Muscle of leg (tissue), 11 donors: Measurements from ENCODE around the gene ASB16. TPM values are rescaled to one million over a fixed set of nuclear protein-coding genes. Genes with fewer than 3 reads are reported as not detected.
"Not testable (repeated sequence)": the region's sequence is repeated elsewhere in the genome, so short reads cannot be mapped to it uniquely, and the experiment has no call there.

Experiments
- DNase-seq: peaks from one replicate; pipeline ENCODE4 v3.0.0; 2013
- H3K27ac ChIP-seq: one replicate; pipeline ENCODE4 v1.5.1; 2013; ENCODE audit warnings: mild to moderate bottlenecking, low read length, control low read depth
- H3K27me3 ChIP-seq: one replicate; pipeline ENCODE4 v1.6.1; 2013; ENCODE audit warnings: low read length; ENCODE audit not compliant: control insufficient read depth, insufficient read depth
- H3K36me3 ChIP-seq: one replicate; pipeline ENCODE4 v1.6.1; 2013; ENCODE audit warnings: low read length; ENCODE audit not compliant: control insufficient read depth, insufficient read depth
- H3K4me1 ChIP-seq: one replicate; pipeline ENCODE4 v1.6.1; 2013; ENCODE audit warnings: low read length; ENCODE audit not compliant: control insufficient read depth, insufficient read depth
- H3K4me3 ChIP-seq: one replicate; pipeline ENCODE4 v1.5.1; 2013; ENCODE audit warnings: low read length, control low read depth
- H3K9me3 ChIP-seq: replicated peaks from 2 replicates; pipeline ENCODE4 v1.6.1; 2013; ENCODE audit warnings: low read depth, low read length; ENCODE audit not compliant: control insufficient read depth
- WGBS: methylation state at CpG from one replicate; pipeline ENCODE4 v1.1.5; 2013; ENCODE audit warnings: missing lambda C conversion rate; ENCODE audit not compliant: insufficient coverage; 5-methylcytosine and 5-hydroxymethylcytosine counted together
- polyA plus RNA-seq, 8 donors: library from polyadenylated mRNA; unstranded; fragments of 120-200 nt; gene quantifications; one replicate each; pipeline versions ENCODE4 v1.2.1 to v1.2.3, GENCODE V29; 2013; ENCODE audit warnings: inconsistent platforms in 1 of 8, low replicate concordance in 1 of 8; ENCODE audit not compliant: insufficient read length in 8 of 8, insufficient read depth in 1 of 8
- total RNA-seq: library from RNA; stranded (reverse); fragments of 120-200 nt; gene quantifications from one replicate; pipeline ENCODE4 v1.2.4, GENCODE V29; 2013

The ASB16 gene
- total and polyA plus RNA-seq, 9 donors: 3.3 to 17.9 (median 11.5) TPM

DNA sequence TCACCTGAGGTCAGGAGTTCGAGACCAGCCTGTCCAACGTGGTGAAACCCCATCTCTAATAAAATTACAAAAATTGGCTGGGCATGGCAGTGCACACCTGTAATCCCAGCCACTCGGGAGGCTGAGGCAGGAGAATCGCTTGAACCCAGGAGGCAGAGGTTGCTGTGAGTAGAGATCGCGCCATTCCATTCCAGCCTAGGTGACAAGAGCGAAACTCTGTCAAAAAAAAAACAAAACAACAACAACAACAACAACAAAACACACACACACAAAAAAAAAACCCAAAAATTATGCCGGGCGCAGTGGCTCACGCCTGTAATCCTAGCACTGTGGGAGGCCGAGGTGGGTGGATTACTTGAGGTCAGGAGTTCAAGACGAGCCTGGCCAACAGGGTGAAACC, 39.1 kb upstream of the ASB16 start:
- WGBS: 100% methylated on average over 2 of the region's 12 CpGs
- not testable (repeated sequence) for H3K4me3 ChIP-seq, H3K4me1 ChIP-seq, H3K36me3 ChIP-seq, H3K27ac ChIP-seq, H3K27me3 ChIP-seq, H3K9me3 ChIP-seq, DNase-seq

DNA sequence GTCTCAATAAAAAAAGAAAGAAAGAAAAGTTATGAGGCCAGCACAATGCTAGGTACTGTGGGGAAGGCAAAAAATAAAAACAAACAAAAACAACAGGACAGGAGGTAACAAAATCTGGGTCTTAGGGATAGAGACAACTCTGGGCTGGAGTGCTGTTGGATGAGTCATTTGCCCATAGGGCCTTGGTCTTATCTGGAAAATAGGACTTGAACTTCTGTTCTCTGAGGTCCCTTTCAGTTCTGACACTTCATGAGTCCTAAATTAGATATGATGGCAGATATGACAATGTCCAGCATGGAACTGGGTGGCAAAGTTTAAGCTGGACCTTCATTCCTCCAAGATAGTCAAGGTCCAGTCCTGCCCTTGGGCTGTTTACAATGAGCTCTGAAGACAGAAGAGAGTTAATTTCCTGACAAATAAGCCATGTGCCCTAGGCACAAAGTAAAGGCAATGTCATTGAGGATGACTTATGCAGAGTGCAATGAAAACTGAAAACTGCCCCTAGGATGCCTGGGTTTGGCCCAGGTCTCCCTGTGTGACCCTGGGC, 38.2 kb upstream of the ASB16 start:
- Histone ChIP-seq H3K4me3 (no peak overlapping the region), H3K27ac (no peak overlapping the region)

DNA sequence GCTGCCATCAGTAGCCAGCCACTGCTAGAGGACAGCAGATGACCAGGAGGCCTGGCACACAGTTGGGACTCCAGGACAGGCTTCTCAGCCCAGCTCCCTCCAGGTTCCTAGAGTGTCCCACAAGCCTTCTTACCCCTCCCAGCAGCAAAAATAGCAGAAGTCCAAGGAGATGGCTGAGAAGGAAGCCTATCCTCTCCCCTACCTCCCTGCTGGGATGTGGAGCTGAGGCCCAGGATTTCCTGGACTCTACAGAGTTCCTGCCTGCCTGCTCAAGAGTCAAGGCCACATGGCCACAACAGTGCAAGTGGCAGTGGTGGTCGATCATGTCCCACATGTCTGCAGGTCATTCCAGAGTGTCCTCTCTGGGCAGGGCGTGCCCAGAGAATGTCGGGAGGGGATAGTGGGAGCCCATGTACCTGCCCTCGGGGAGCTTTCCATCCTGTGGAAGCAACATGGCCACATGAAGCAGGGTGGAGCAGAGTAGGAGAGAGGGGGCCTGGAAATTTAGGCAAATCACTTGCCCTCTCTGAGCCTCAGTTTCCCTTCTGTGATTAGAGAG, 36.5 kb upstream of the ASB16 start:
- Histone ChIP-seq H3K4me1 (peaks cover 7% of the 10 kb centered on the region), H3K27ac (no peak overlapping the region), H3K36me3 (no peaks in the 10 kb centered on the region), H3K9me3 (no peaks in the 10 kb centered on the region), H3K4me3 (no peak overlapping the region), H3K27me3 (peaks cover 4% of the 10 kb centered on the region)
- WGBS: 90% methylated on average over 4 of the region's 4 CpGs
- no peak for DNase-seq

More for the DNA sequence above, 38.2 kb upstream of the ASB16 start:
- no peaks in the 10 kb centered on the region for H3K36me3 ChIP-seq
- H3K27me3 ChIP-seq: no peaks in the 10 kb centered on the region
- H3K4me1 ChIP-seq: no peaks in the 10 kb centered on the region
- no peaks in the 10 kb centered on the region for H3K9me3 ChIP-seq
- DNase-seq: no peak

DNA sequence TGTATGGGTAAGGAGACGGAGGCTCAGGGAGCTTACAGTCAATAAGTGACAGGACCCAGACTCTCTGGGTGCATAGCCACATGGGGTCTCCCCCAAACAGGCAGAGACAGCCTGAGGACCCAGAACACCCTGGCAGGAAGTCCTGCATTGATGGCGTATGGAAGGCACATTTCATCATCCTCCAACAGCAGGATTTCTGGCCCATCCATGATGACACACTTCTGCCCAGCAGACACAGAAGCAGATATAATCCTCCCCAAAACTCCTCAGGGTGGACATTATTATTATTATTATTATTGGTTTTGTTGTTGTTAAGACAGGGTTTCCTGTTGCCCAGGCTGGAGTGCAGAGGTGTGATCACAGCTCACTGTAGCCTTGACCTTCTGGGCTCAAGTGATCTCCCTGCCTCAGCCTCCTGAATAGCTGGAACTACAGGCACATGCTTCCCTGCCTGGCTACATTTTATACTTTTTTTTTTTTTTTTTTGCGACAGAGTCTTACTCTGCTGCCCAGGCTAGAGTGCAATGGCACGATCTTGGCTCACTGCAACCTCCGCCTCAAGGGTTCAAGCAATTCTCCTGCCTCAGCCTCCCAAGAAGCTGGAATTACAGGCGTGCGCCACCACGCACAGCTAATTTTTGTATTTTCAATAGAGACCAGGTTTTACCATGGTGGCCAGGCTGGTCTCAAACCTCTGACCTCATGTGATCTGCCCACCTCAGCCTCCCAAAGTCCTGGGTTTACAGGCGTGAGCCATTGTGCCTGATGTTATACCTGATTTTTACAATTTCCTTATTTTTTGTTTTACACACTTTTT, 35.5 kb upstream of the ASB16 start:
- Histone ChIP-seq H3K4me1 (peaks cover 7% of the 10 kb centered on the region), H3K36me3 (no peaks in the 10 kb centered on the region), H3K9me3 (no peaks in the 10 kb centered on the region), H3K27me3 (peaks cover 4% of the 10 kb centered on the region), H3K27ac (no peak overlapping the region), H3K4me3 (no peak overlapping the region)
- no peak for DNase-seq
- 85% methylated on average over 5 of the region's 9 CpGs for WGBS

DNA sequence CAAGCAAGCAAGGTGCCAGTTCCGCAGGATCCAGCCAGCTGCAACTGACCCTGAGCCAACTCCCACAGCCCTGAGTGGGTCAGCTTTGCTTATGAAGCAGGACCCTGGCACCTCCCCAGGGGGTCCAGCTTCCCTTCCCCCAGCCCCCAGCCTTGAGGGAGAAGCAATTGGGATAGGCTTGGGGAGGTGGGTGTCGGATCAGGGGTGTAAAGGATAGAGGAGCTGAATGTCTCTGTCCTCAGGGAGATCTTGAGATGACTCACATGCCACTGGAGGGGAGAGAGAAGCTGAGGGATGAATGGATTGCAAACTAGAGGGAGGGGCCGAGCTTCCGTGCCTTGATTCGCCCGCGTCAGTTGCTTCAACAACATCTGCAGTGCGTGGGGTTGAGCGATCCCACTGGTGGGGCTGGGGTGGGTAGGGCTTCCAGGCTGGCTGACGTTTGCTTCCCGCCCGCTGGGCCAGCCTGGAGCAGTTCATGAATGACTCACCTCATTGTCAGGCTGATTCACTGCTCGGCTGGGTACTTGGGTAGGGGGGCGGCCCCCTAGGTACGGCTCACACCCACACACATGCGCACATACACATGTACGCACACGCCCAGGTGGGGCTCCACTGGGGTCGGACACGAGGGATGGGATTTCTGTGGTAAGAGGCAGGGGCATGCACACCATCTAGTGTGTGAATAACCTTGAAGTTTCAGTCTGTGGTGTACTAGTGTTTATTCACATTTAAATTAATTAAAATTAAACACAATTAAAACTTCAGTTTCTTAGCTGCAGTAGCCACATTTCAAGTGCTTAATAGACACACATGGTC, 32.4 kb upstream of the ASB16 start:
- Histone ChIP-seq H3K27me3 (peaks cover 4% of the 10 kb centered on the region), H3K4me3 (no peak overlapping the region), H3K36me3 (no peaks in the 10 kb centered on the region), H3K27ac (no peak overlapping the region), H3K4me1 (peaks cover 19% of the 10 kb centered on the region), H3K9me3 (no peaks in the 10 kb centered on the region)
- 5% methylated on average over 9 of the region's 20 CpGs for WGBS
- peak; percentile 77 for DNase-seq

DNA sequence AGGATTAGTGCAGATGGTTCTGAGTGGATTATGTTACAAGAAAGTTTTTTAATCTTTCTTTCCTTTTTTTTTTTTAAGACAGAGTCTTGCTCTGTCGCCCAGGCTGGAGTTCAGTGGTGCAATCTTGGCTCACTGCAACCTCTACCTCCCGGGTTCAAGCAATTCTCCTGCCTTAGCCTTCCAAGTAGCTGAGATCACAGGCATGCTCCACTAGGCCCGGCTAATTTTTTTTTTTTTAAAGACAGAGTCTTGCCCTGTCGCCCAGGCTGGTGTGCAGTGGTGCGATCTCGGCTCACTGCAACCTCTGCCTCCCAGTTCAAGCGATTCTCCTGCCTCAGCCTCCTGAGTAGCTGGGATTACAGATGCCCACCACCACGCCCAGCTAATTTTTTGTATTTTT, 26.6 kb upstream of the ASB16 start:
- Histone ChIP-seq H3K4me1 (peaks cover 11% of the 10 kb centered on the region), H3K36me3 (peaks cover 20% of the 10 kb centered on the region)
- not testable (repeated sequence) for DNase-seq, H3K27ac ChIP-seq, H3K4me3 ChIP-seq, H3K27me3 ChIP-seq, H3K9me3 ChIP-seq
- 84% methylated on average over 5 of the region's 8 CpGs for WGBS

DNA sequence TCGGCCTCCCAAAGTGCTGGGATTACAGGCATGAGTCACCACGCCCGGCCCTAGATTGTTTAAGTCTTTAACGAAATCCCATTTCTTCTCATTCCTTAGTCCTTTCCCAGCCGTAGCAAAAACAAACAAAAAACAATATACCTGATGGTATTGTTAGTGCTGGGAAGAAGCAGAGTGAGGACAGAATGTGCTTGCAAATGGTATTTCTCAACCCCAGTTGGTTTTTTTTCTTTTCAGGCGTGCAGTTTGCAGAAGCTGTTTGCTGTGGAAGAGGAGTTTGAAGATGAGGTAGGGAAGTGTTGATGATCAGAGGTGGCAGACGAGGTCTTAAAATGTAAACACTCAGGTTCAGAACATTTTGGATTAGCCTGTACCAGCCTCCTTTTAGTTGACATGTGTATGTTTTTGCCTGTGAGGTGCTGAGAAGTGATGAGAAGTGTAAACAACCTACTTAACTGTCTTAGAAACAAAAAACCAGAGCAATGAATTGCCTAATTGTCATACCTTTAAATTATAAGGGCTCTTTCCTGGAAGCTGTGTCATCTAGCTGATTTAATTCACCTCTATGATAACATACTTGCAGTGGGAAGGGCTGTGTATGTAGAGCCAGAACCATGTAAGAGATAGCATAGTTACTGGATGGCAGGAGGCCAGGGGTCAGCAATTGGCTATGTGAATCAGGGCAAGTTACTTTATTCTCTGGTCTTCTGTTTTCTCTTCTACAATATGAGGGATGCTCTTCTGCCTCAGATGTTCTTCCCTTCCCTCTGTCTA, 25.4 kb upstream of the ASB16 start:
- Histone ChIP-seq H3K27me3 (no peaks in the 10 kb centered on the region), H3K27ac (no peak overlapping the region), H3K9me3 (no peaks in the 10 kb centered on the region), H3K4me1 (peaks cover 11% of the 10 kb centered on the region), H3K36me3 (peaks cover 20% of the 10 kb centered on the region), H3K4me3 (no peak overlapping the region)
- WGBS: 95% methylated on average over 4 of the region's 7 CpGs
- no peak for DNase-seq

DNA sequence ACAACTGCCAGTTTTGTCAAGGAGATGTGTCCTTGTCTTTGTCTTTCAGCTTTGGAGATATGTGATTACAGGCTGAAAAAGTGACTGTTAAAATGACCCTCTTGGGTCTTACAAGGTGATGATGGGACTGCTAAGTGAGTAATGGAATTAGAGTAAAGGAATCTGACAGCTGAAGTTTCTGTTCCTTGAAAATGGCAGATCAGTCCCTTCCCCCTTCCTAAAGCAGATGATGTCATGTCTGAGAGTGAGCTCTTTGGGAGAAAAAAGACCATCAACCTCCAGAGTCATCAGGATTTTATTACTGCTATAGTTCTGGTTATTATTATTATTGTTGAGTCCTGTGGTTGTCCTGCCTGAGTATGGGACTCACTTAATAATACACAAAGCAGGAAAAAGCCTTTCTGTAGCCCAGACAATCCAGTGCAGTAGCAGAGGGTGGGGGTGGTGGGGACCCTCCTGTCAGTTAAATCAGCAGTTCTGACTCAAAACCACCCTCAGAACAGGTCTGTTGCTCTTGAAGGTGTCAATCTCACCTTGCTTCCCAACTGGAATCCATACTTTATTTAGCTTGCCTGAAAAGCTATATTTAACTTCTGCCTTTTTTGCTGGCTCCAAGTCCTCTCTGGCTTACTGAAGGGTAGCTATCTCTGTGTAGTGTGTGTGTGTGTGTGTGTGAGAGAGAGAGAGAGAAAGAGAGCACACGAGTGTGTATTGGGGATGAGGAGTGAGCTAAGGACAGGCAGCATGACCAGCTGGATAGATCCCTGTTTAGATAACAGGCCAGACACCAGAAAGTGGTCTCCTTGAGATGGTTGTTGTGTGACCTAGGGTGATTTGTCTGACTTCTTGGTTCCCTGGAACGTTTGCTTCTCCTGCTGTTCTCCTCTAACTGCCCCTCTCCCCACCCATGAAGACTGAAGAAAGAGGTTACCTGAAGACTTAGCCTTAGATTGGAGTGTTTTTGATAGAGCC, 23.8 kb upstream of the ASB16 start:
- peaks cover 9% of the 10 kb centered on the region for H3K4me1 ChIP-seq
- H3K27me3 ChIP-seq: no peaks in the 10 kb centered on the region
- H3K36me3 ChIP-seq: peaks cover 20% of the 10 kb centered on the region
- no peak for DNase-seq
- no peaks in the 10 kb centered on the region for H3K9me3 ChIP-seq
- H3K27ac ChIP-seq: no peak overlapping the region
- 44% methylated on average over 1 of the region's 2 CpGs for WGBS
- no peak overlapping the region for H3K4me3 ChIP-seq

DNA sequence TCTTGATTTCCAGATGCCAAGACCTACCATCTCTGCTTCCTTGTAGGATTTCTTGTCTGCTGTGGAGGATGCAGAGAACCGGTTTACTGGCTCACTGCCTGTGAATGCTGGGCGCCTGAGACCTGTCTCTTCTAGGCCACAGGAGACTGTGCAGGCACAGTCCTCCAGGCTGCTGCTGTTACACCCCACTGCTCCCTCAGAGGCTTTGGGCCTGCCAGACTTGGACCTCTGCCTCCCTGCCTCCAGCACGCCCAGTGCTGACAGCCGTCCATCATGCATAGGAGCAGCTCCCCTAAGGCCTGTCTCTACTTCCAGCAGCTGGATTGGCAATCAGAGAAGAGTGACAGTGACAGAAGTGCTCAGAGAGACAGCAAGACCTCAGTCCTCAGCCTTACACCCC, 22.7 kb upstream of the ASB16 start:
- peaks cover 1% of the 10 kb centered on the region for H3K4me1 ChIP-seq
- peaks cover 20% of the 10 kb centered on the region for H3K36me3 ChIP-seq
- no peak overlapping the region for H3K4me3 ChIP-seq
- DNase-seq: no peak
- H3K27me3 ChIP-seq: no peaks in the 10 kb centered on the region
- H3K9me3 ChIP-seq: no peaks in the 10 kb centered on the region
- no CpG with 5 or more reads among the region's 4 CpGs for WGBS
- H3K27ac ChIP-seq: no peak overlapping the region
